Testis (tissue), 3 donors: ENCODE data around the gene POLR3H. TPM values are rescaled to one million over a fixed set of nuclear protein-coding genes. Genes with fewer than 3 reads are reported as not detected.
A peak's percentile ranks its signal among the peaks of the same experiment; 100 is the strongest.

Experiments
- DNase-seq: peaks from one replicate; pipeline ENCODE4 v3.0.0-alpha.2; 2019
- H3K27ac ChIP-seq, 2 donors: fragments of 200-600 bp; sonication (generic); one replicate each; pipeline ENCODE4 v1.5.1; 2019
- H3K27me3 ChIP-seq: fragments of 200-600 bp; sonication (generic); one replicate; pipeline ENCODE4 v1.5.1; 2019
- H3K36me3 ChIP-seq: fragments of 200-600 bp; sonication (generic); one replicate; pipeline ENCODE4 v1.5.1; 2017; ENCODE audit warnings: low read depth; ENCODE audit errors: missing control alignments
- H3K4me1 ChIP-seq: fragments of 200-600 bp; sonication (generic); one replicate; pipeline ENCODE4 v1.5.1; 2019
- H3K4me3 ChIP-seq, 2 donors: fragments of 200-600 bp; sonication (generic); one replicate each; pipeline ENCODE4 v1.5.1; 2017 to 2019
- H3K9me3 ChIP-seq: fragments of 200-600 bp; sonication (generic); one replicate; pipeline ENCODE4 v1.5.1; 2017
- CTCF ChIP-seq, 3 experiments: fragments of 450-650 bp in 2 of 3; fragments of 200-600 bp in 1 of 3; sonication (generic) in 1 of 3; IDR thresholded peaks; one replicate each; pipeline ENCODE4 v1.5.1; 2016 to 2019; ENCODE audit warnings: antibody characterized with exemption in 3 of 3, mild to moderate bottlenecking in 2 of 3, moderate library complexity in 1 of 3
- POLR2A ChIP-seq: fragments of 450-650 bp; IDR thresholded peaks from one replicate; pipeline ENCODE4 v1.6.1; 2017; ENCODE audit warnings: antibody characterized with exemption, mild to moderate bottlenecking, moderate library complexity
- WGBS, 2 donors: methylation state at CpG; one replicate each; pipeline ENCODE4 v1.1.5; 2018; 5-methylcytosine and 5-hydroxymethylcytosine counted together
- intact Hi-C: fragments of 100-400 bp; cut with DNase I; formaldehyde crosslinking; loops from one replicate; pipeline ENCODE4 v1.15.1; 2023; ENCODE audit warnings: low total_unique reads
- polyA plus RNA-seq: library from polyadenylated mRNA; stranded (reverse); fragments of 350-450 nt; fragmentation: Illumina TruSeq; extraction: RNeasy Lipid Tissue Mini Kit (QIAGEN cat#74804); gene quantifications from one replicate; pipeline ENCODE4 v1.2.3, GENCODE V29; 2014; ENCODE audit warnings: low read depth, low replicate concordance; ENCODE audit not compliant: insufficient read depth
- total RNA-seq, 2 donors: library from RNA; depleted of rRNA; stranded (reverse); fragments of >200 nt; gene quantifications; one replicate each; pipeline ENCODE4 v1.2.3, GENCODE V29; 2016

Gene POLR3H
- total and polyA plus RNA-seq, 3 donors from 2014 or later = 23.3 to 38.9 (median 24.6) TPM

- TF ChIP-seq CTCF (IDR thresholded peaks at IDR 0.05) (no peak), POLR2A (no peak)
- Histone ChIP-seq H3K27ac (no peak overlapping the region), H3K27me3 (no peaks in the 10 kb centered on the region), H3K36me3 (no peaks in the 10 kb centered on the region), H3K9me3 (no peaks in the 10 kb centered on the region), H3K4me3 (no peak overlapping the region), H3K4me1 (peaks cover 10% of the 10 kb centered on the region)
- 86 to 93% methylated on average over 4 of the region's 4 CpGs for WGBS, 2 donors
- DNase-seq = no peak
- intact Hi-C loops = no loop called here
Observed at GRCh38 chr22:41504816-41505215, 39.5 kb downstream of the POLR3H start.

- TF ChIP-seq POLR2A = no peak
- TF ChIP-seq CTCF (IDR thresholded peaks at IDR 0.05) = no peak
- H3K36me3 ChIP-seq = no peaks in the 10 kb centered on the region
- 72 to 83% methylated on average over 7 of the region's 7 CpGs for WGBS, 2 donors
Observed at GRCh38 chr22:41504397-41504796, 39.9 kb downstream of the POLR3H start.

GRCh38 chr22:41501209-41501608, 43.1 kb downstream of the POLR3H start:
- WGBS, 2 donors = 86 to 94% methylated on average over 5 of the region's 5 CpGs
- no peak overlapping the region for H3K4me3 ChIP-seq
- peak; percentile 49 for DNase-seq
- H3K4me1 ChIP-seq = peaks cover 7% of the 10 kb centered on the region
- no peaks in the 10 kb centered on the region for H3K36me3 ChIP-seq
- H3K27me3 ChIP-seq = no peaks in the 10 kb centered on the region
- H3K9me3 ChIP-seq = no peaks in the 10 kb centered on the region
- no peak overlapping the region for H3K27ac ChIP-seq
- intact Hi-C loops = no loop called here
- TF ChIP-seq CTCF (IDR thresholded peaks at IDR 0.05) (peak in 2 of 3 experiments; percentile 10 to 19), POLR2A (no peak)

More at GRCh38 chr22:41504397-41504796, 39.9 kb downstream of the POLR3H start:
- H3K27ac ChIP-seq = no peak overlapping the region
- H3K4me1 ChIP-seq = peaks cover 10% of the 10 kb centered on the region
- H3K9me3 ChIP-seq = no peaks in the 10 kb centered on the region
- no peak overlapping the region for H3K4me3 ChIP-seq
- no peaks in the 10 kb centered on the region for H3K27me3 ChIP-seq
- DNase-seq = no peak
- intact Hi-C loops = no loop called here

GRCh38 chr22:41500303-41500702, 44.0 kb downstream of the POLR3H start:
- Histone ChIP-seq H3K36me3 (no peaks in the 10 kb centered on the region), H3K27me3 (no peaks in the 10 kb centered on the region), H3K9me3 (no peaks in the 10 kb centered on the region), H3K27ac (no peak overlapping the region), H3K4me1 (peaks cover 7% of the 10 kb centered on the region), H3K4me3 (no peak overlapping the region)
- TF ChIP-seq POLR2A = no peak
- TF ChIP-seq CTCF (IDR thresholded peaks at IDR 0.05) = no peak
- 83 to 87% methylated on average over 7 of the region's 7 CpGs for WGBS, 2 donors
- no peak for DNase-seq
- intact Hi-C loops = no loop called here

GRCh38 chr22:41499624-41500280, 44.5 kb downstream of the POLR3H start:
- intact Hi-C loops = no loop called here
- H3K27me3 ChIP-seq = no peaks in the 10 kb centered on the region
- TF ChIP-seq CTCF (IDR thresholded peaks at IDR 0.05) = no peak
- TF ChIP-seq POLR2A = no peak
- no peak overlapping the region for H3K27ac ChIP-seq
- no peak overlapping the region for H3K4me3 ChIP-seq
- H3K36me3 ChIP-seq = no peaks in the 10 kb centered on the region
- peaks cover 7% of the 10 kb centered on the region for H3K4me1 ChIP-seq
- DNase-seq = no peak
- H3K9me3 ChIP-seq = no peaks in the 10 kb centered on the region
- WGBS, 2 donors = 81 to 89% methylated on average over 10 of the region's 10 CpGs
